GM19468 (cell line): ENCODE measurements around the gene POU2F2.

Experiments
- ATAC-seq: cut with Tn5 transposase; IDR thresholded peaks from one replicate; pipeline ENCODE4 v1.9.1; 2021; ENCODE audit warnings: mild to moderate bottlenecking, moderate library complexity, moderate number of reproducible peaks; ENCODE audit not compliant: unreplicated experiment; ENCODE audit errors: extremely low read depth

Gene POU2F2

GRCh38 chr19:42086770-42087550 is 45.3 kb downstream of the POU2F2 start:
- ATAC-seq: no peak

GRCh38 chr19:42086188-42086736 is 46.0 kb downstream of the POU2F2 start:
- ATAC-seq: no peak

GRCh38 chr19:42083537-42083936 is 48.7 kb downstream of the POU2F2 start:
- ATAC-seq: no peak

GRCh38 chr19:42081584-42082203 is 50.6 kb downstream of the POU2F2 start:
- ATAC-seq: no peak

GRCh38 chr19:42080764-42081375 is 51.4 kb downstream of the POU2F2 start:
- ATAC-seq: no peak

- ATAC-seq: no peak
Measured at GRCh38 chr19:42079886-42080763, 52.1 kb downstream of the POU2F2 start.

- ATAC-seq: no peak
Measured at GRCh38 chr19:42079276-42079669, 53.0 kb downstream of the POU2F2 start.

- no peak for ATAC-seq
Measured at GRCh38 chr19:42078538-42079275, 53.5 kb downstream of the POU2F2 start.

- ATAC-seq: no peak
Measured at GRCh38 chr19:42078058-42078457, 54.2 kb downstream of the POU2F2 start.

GRCh38 chr19:42076380-42076944 is 55.8 kb downstream of the POU2F2 start:
- ATAC-seq: no peak

- ATAC-seq: peak; percentile 88
Measured at GRCh38 chr19:42075616-42076379, 56.4 kb downstream of the POU2F2 start, which contains the start of gene ZNF574. Gene ZNF574 (plus strand): TSS chr19:42076166. CDS start chr19:42078607, 2,441 bp downstream.

- ATAC-seq: no peak
Measured at GRCh38 chr19:42075364-42075615, 57.0 kb downstream of the POU2F2 start.

GRCh38 chr19:42074513-42075363 is 57.5 kb downstream of the POU2F2 start:
- no peak for ATAC-seq

- ATAC-seq: no peak
Measured at GRCh38 chr19:42071247-42071646, 61.0 kb downstream of the POU2F2 start.

- no peak for ATAC-seq
Measured at GRCh38 chr19:42069619-42070351, 62.5 kb downstream of the POU2F2 start, which contains the start of gene GRIK5. Gene GRIK5 (minus strand): TSS chr19:42070206. CDS start chr19:42065770, 4,436 bp downstream.

- no peak for ATAC-seq
Measured at GRCh38 chr19:42068756-42069571, 63.3 kb downstream of the POU2F2 start.
